A549 (cell line): Measurements from ENCODE around the gene ARHGEF11.

Experiments
- EHMT2 ChIP-seq: fragments of 200-600 bp; sonication (generic); IDR thresholded peaks from 2 replicates; pipeline ENCODE4 v1.6.1; 2016; ENCODE audit warnings: antibody characterized with exemption, low read depth, mild to moderate bottlenecking, moderate library complexity
- ESRRA ChIP-seq: fragments of 150-350 bp; IDR thresholded peaks from 2 replicates; pipeline ENCODE4 v1.6.1; 2014; ENCODE audit warnings: mild to moderate bottlenecking, low read length, borderline replicate concordance
- FOXS1 ChIP-seq: fragments of 250-450 bp; sonication (Bioruptor Pico); IDR thresholded peaks from 2 replicates; pipeline ENCODE4 v1.5.0; 2020; ENCODE audit warnings: mild to moderate bottlenecking, moderate library complexity
- MYC ChIP-seq: IDR thresholded peaks from 2 replicates; pipeline ENCODE4 v1.6.1; 2012; ENCODE audit warnings: mild to moderate bottlenecking, inconsistent platforms, low read length, improper control_type of control experiment, borderline replicate concordance
- NFE2L2 ChIP-seq: fragments of 150-350 bp; conservative IDR thresholded peaks from 2 replicates; pipeline ENCODE4 v1.6.1; 2014; ENCODE audit warnings: low read length
- NR3C1 ChIP-seq: fragments of >200 bp; sonication (Bioruptor Twin); formaldehyde crosslinking; IDR thresholded peaks from 3 replicates; pipeline ENCODE4 v1.6.1; 2017
- POLR2A ChIP-seq: IDR thresholded peaks from 2 replicates; pipeline ENCODE4 v1.6.1; 2012; ENCODE audit warnings: mild to moderate bottlenecking, low read length
- RAD21 ChIP-seq, 2 experiments: fragments of >200 bp in 1 of 2; sonication (Bioruptor Twin) in 1 of 2; formaldehyde crosslinking in 1 of 2; IDR thresholded peaks in 1 of 2; conservative IDR thresholded peaks in 1 of 2; 2 replicates in 1 of 2; 3 replicates in 1 of 2; pipeline ENCODE4 v1.6.1; 2012 to 2018; ENCODE audit warnings: inconsistent platforms in 1 of 2
- RCOR1 ChIP-seq: fragments of 150-350 bp; IDR thresholded peaks from 2 replicates; pipeline ENCODE4 v1.6.1; 2014; ENCODE audit warnings: antibody characterized with exemption, low read length, low read depth
- SMC3 ChIP-seq: fragments of >200 bp; sonication (Bioruptor Twin); formaldehyde crosslinking; IDR thresholded peaks from 3 replicates; pipeline ENCODE4 v1.6.1; 2018; ENCODE audit warnings: inconsistent platforms
- SREBF2 ChIP-seq: fragments of 450-650 bp; IDR thresholded peaks from 2 replicates; pipeline ENCODE4 v1.6.1; 2014; ENCODE audit warnings: mild to moderate bottlenecking, moderate library complexity
- TP53 ChIP-seq: fragments of 250-450 bp; sonication (Bioruptor Pico); IDR thresholded peaks from 2 replicates; pipeline ENCODE4 v1.5.0; 2021; ENCODE audit warnings: mild to moderate bottlenecking, moderate library complexity
- TF ChIP-seq, protein P1 (sequence below): fragments of >200 bp; sonication (Bioruptor Twin); formaldehyde crosslinking; IDR thresholded peaks from 3 replicates; pipeline ENCODE4 v1.5.1; 2016
- TF ChIP-seq, protein P2 (sequence below): fragments of 150-350 bp; IDR thresholded peaks from 2 replicates; pipeline ENCODE4 v1.6.1; 2014; ENCODE audit warnings: low read depth, mild to moderate bottlenecking, low read length

DNA sequence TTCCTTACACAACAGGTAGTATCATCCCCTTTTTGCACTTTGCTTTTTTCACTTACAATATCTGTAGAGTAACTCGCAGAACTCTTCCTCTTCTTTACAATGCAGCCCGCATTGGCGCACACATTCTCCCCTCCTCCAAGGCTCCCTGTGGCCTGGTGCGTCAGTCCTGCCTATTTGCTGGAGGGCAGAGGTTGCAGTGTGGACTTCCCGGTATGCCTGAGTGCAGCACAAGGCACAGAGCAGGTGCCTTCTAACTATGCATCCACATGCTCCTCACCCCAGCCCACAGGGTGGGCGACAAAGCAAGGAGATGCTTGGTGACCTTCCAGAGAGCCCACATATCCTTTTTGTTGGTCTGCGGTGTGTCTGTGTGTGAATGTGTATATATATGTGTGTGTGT is 53.3 kb downstream of the ARHGEF11 start:
- TF ChIP-seq RAD21 (conservative IDR thresholded peaks at IDR 0.05 in 1 of 2, IDR thresholded peaks at IDR 0.05 in 1 of 2) (no peak), NFE2L2 (no peak), SREBF2 (no peak), NR3C1 (no peak), TP53 (no peak), MYC (no peak), POLR2A (no peak), RCOR1 (no peak), SMC3 (no peak), FOXS1 (no peak), EHMT2 (no peak), ESRRA (no peak)
- TF ChIP-seq, protein P1, sequence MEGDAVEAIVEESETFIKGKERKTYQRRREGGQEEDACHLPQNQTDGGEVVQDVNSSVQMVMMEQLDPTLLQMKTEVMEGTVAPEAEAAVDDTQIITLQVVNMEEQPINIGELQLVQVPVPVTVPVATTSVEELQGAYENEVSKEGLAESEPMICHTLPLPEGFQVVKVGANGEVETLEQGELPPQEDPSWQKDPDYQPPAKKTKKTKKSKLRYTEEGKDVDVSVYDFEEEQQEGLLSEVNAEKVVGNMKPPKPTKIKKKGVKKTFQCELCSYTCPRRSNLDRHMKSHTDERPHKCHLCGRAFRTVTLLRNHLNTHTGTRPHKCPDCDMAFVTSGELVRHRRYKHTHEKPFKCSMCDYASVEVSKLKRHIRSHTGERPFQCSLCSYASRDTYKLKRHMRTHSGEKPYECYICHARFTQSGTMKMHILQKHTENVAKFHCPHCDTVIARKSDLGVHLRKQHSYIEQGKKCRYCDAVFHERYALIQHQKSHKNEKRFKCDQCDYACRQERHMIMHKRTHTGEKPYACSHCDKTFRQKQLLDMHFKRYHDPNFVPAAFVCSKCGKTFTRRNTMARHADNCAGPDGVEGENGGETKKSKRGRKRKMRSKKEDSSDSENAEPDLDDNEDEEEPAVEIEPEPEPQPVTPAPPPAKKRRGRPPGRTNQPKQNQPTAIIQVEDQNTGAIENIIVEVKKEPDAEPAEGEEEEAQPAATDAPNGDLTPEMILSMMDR: no peak
- TF ChIP-seq, protein P2, sequence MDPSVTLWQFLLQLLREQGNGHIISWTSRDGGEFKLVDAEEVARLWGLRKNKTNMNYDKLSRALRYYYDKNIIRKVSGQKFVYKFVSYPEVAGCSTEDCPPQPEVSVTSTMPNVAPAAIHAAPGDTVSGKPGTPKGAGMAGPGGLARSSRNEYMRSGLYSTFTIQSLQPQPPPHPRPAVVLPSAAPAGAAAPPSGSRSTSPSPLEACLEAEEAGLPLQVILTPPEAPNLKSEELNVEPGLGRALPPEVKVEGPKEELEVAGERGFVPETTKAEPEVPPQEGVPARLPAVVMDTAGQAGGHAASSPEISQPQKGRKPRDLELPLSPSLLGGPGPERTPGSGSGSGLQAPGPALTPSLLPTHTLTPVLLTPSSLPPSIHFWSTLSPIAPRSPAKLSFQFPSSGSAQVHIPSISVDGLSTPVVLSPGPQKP: no peak
